GM12878 (cell line): ENCODE measurements around the gene GAPDHS. TPM values are rescaled to one million over a fixed set of nuclear protein-coding genes. Genes with fewer than 3 reads are reported as not detected.

Experiments
- ATAC-seq: fragments of 200-7000 bp; cut with Tn5 transposase; 3 replicates; pipeline ENCODE4 v1.9.1; 2020; ENCODE audit warnings: mild to moderate bottlenecking, moderate library complexity
- BruUV-seq: library from RNA; stranded (reverse); fragments of 400-500 nt; replicated peaks from 2 replicates; lab custom pipeline; 2021; lab: Mats Ljungman, UMichigan
- CTCF ChIA-PET: fragments of 300-600 bp; sonication (Branson Sonifier 250); formaldehyde crosslinking; extraction: SDS; loops from one replicate; lab custom pipeline; 2021; ENCODE audit warnings: inconsistent platforms; lab: Yijun Ruan, JAX
- POLR2A ChIA-PET: fragments of 350-600 bp; formaldehyde crosslinking; extraction: SDS; loops from one replicate; lab custom pipeline; 2021; ENCODE audit warnings: inconsistent platforms; lab: Charles Lee
- RAD21 ChIA-PET: fragments of 300-600 bp; sonication (Branson Sonifier 250); formaldehyde crosslinking; loops from one replicate; lab custom pipeline; 2023; ENCODE audit warnings: antibody characterized with exemption; ENCODE audit not compliant: unreplicated experiment; lab: Charles Lee
- SMC1A ChIA-PET: fragments of 300-600 bp; sonication (Branson Sonifier 250); formaldehyde crosslinking; loops from one replicate; lab custom pipeline; 2023; ENCODE audit not compliant: unreplicated experiment, uncharacterized antibody; lab: Charles Lee
- DNase-seq: peaks from one replicate; pipeline ENCODE4 v3.0.0-alpha.2; 2011; ENCODE audit warnings: low read depth, low spot score
- FAIRE-seq: peaks from 3 replicates; lab custom pipeline; 2011; peaks lifted over from hg19 to GRCh38; lab: Jason Lieb, UNC
- H2AFZ ChIP-seq: 2 replicates; pipeline ENCODE4 v1.6.0; 2011; ENCODE audit warnings: low read depth, low read length, control low read depth; ENCODE audit not compliant: control insufficient read depth
- H3K27ac ChIP-seq: 2 replicates; pipeline ENCODE4 v1.5.1; 2011; ENCODE audit warnings: control low read depth; ENCODE audit not compliant: control insufficient read depth, insufficient read depth
- H3K27me3 ChIP-seq, 2 experiments: replicated peaks in 1 of 2; 2 replicates each; pipeline versions ENCODE4 v1.6.0 to v1.6.1; 2011; ENCODE audit warnings: low read length in 1 of 2; ENCODE audit not compliant: control insufficient read depth in 2 of 2, insufficient read depth in 2 of 2
- H3K36me3 ChIP-seq, 2 experiments: 2 replicates each; pipeline ENCODE4 v1.5.1; 2011; ENCODE audit warnings: low read length in 1 of 2; ENCODE audit not compliant: control insufficient read depth in 2 of 2, insufficient read depth in 2 of 2
- H3K4me1 ChIP-seq: 2 replicates; pipeline ENCODE4 v1.6.1; 2011; ENCODE audit warnings: mild to moderate bottlenecking, low read length, moderate library complexity, mixed read lengths; ENCODE audit not compliant: control insufficient read depth, insufficient read depth
- H3K4me2 ChIP-seq: 2 replicates; pipeline ENCODE4 v1.6.0; 2011; ENCODE audit warnings: control low read depth; ENCODE audit not compliant: control insufficient read depth, insufficient read depth
- H3K4me3 ChIP-seq: fragments of 200-600 bp; sonication (generic); 2 replicates; pipeline ENCODE4 v1.5.1; 2016
- H3K79me2 ChIP-seq: 2 replicates; pipeline ENCODE4 v1.6.0; 2011; ENCODE audit warnings: low read length; ENCODE audit not compliant: control insufficient read depth, insufficient read depth
- H3K9ac ChIP-seq: 2 replicates; pipeline ENCODE4 v1.8.0; 2011; ENCODE audit warnings: low read length, control low read depth, mixed read lengths; ENCODE audit not compliant: control insufficient read depth, insufficient read depth
- H3K9me3 ChIP-seq: replicated peaks from 3 replicates; pipeline ENCODE4 v1.5.1; 2011; ENCODE audit warnings: mild to moderate bottlenecking, low read length; ENCODE audit not compliant: control insufficient read depth, insufficient read depth
- H4K20me1 ChIP-seq: 2 replicates; pipeline ENCODE4 v1.6.0; 2011; ENCODE audit not compliant: control insufficient read depth, insufficient read depth
- EED ChIP-seq: sonication (generic); IDR thresholded peaks from 2 replicates; pipeline ENCODE4 v1.6.1; 2016; ENCODE audit warnings: antibody characterized with exemption, low read depth
- HDGF ChIP-seq: fragments of 450-650 bp; IDR thresholded peaks from 2 replicates; pipeline ENCODE4 v1.6.1; 2016; ENCODE audit warnings: antibody characterized with exemption
- IKZF2 ChIP-seq, 2 experiments: fragments of 450-650 bp; IDR thresholded peaks; 2 replicates each; pipeline ENCODE4 v1.6.1; 2017; ENCODE audit warnings: mild to moderate bottlenecking in 2 of 2, moderate library complexity in 2 of 2
- NBN ChIP-seq: fragments of 450-650 bp; IDR thresholded peaks from 2 replicates; pipeline ENCODE4 v1.6.1; 2016
- NR2F1 ChIP-seq: fragments of 450-650 bp; conservative IDR thresholded peaks from 2 replicates; pipeline ENCODE4 v1.6.1; 2017; ENCODE audit warnings: mild to moderate bottlenecking
- RAD21 ChIP-seq: IDR thresholded peaks from 2 replicates; pipeline ENCODE4 v1.6.1; 2011; ENCODE audit warnings: mild to moderate bottlenecking, low read depth, low read length, moderate library complexity; ENCODE audit not compliant: insufficient read depth
- SMC3 ChIP-seq: IDR thresholded peaks from 2 replicates; pipeline ENCODE4 v1.6.1; 2011; ENCODE audit warnings: low read length, improper control_type of control experiment, borderline replicate concordance
- SUPT20H ChIP-seq: IDR thresholded peaks from 2 replicates; pipeline ENCODE4 v1.6.1; 2011; ENCODE audit warnings: low read depth, mild to moderate bottlenecking, low read length, moderate library complexity, borderline replicate concordance; ENCODE audit not compliant: control insufficient read depth
- SUZ12 ChIP-seq: fragments of 200-600 bp; sonication (generic); IDR thresholded peaks from one replicate; pipeline ENCODE4 v1.6.1; 2018; ENCODE audit warnings: antibody characterized with exemption, mild to moderate bottlenecking; ENCODE audit not compliant: unreplicated experiment
- WGBS: methylation state at CpG from one replicate; pipeline ENCODE4 v1.1.6; 2016; ENCODE audit warnings: low lambda C conversion rate; ENCODE audit not compliant: insufficient replicate concordance, insufficient coverage; ENCODE audit errors: missing lambda C conversion rate; 5-methylcytosine and 5-hydroxymethylcytosine counted together
- in situ Hi-C: fragments of 300-500 bp; cut with MboI; formaldehyde crosslinking; loops from 9 replicates; pipeline ENCODE4 v1.14.3; 2018; ENCODE audit warnings: mixed read lengths
- intact Hi-C: fragments of 100-400 bp; cut with micrococcal nuclease; formaldehyde crosslinking; loops from one replicate; pipeline ENCODE4 v1.14.2; 2022; ENCODE audit not compliant: unreplicated experiment
- polyA plus RNA-seq, 11 experiments: library from polyadenylated mRNA; depleted of rRNA in 4 of 11; unstranded in 6 of 11; stranded (reverse) in 5 of 11; fragments of >200 nt; fragmentation: Nextera tagmentation in 4 of 11; fragmentation: Illumina TruSeq in 1 of 11; extraction: Ambion mirVana in 4 of 11; extraction: Trizol in 1 of 11; gene quantifications; 1 replicate in 1 of 11; 2 replicates in 10 of 11; pipeline versions ENCODE4 v1.2.1 to v1.2.3, GENCODE V29; 2011 to 2016; ENCODE audit warnings: inconsistent platforms in 2 of 11, missing spikeins in 2 of 11, low read depth in 1 of 11
- total RNA-seq, 4 experiments: library from RNA; depleted of rRNA in 3 of 4; stranded (reverse); fragments of >200 nt in 3 of 4; fragmentation: Illumina TruSeq in 1 of 4; extraction: Trizol in 1 of 4; gene quantifications; 2 replicates each; pipeline versions ENCODE4 v1.2.1 to v1.2.3, GENCODE V29; 2013 to 2021
- TF ChIP-seq, protein P1 (sequence below): fragments of 450-650 bp; IDR thresholded peaks from 2 replicates; pipeline ENCODE4 v1.6.1; 2016; ENCODE audit warnings: mild to moderate bottlenecking, moderate library complexity, borderline replicate concordance
- TF ChIP-seq, protein P2 (sequence below): IDR thresholded peaks from 2 replicates; pipeline ENCODE4 v1.6.1; 2012; ENCODE audit warnings: low read depth, low read length, improper control_type of control experiment
- TF ChIP-seq, protein P3 (sequence below), 3 experiments: IDR thresholded peaks in 2 of 3; conservative IDR thresholded peaks in 1 of 3; 2 replicates each; pipeline ENCODE4 v1.5.1; 2011; ENCODE audit warnings: low read depth in 3 of 3, low read length in 3 of 3, mild to moderate bottlenecking in 3 of 3, control low read depth in 2 of 3, moderate library complexity in 2 of 3, inconsistent platforms in 1 of 3, mixed read lengths in 1 of 3; ENCODE audit not compliant: control insufficient read depth in 2 of 3, insufficient read depth in 1 of 3; ENCODE audit errors: extremely low read depth in 1 of 3

Gene GAPDHS
- total and polyA plus RNA-seq, 10 of the 15 experiments (the other 5 are each of a cell fraction or from before 2014, with no cell fraction given): 0.08 TPM; not detected in 9

DNA sequence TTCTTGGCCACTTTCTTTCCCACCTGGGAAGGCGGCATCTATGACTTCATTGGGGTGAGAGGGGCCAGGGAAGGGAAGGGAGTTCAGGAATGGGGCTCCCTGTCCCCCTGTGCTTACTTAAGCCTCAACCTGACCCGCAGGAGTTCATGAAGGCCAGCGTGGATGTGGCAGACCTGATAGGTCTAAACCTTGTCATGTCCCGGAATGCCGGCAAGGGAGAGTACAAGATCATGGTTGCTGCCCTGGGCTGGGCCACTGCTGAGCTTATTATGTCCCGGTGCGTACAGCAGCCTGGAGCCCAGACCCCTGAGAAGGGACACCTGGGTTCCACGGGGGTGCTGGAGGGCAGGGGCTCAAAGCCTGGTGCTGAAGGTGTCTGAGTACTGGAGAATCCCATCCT, 13.3 kb downstream of the GAPDHS start (continued):
- TF ChIP-seq, protein P1, sequence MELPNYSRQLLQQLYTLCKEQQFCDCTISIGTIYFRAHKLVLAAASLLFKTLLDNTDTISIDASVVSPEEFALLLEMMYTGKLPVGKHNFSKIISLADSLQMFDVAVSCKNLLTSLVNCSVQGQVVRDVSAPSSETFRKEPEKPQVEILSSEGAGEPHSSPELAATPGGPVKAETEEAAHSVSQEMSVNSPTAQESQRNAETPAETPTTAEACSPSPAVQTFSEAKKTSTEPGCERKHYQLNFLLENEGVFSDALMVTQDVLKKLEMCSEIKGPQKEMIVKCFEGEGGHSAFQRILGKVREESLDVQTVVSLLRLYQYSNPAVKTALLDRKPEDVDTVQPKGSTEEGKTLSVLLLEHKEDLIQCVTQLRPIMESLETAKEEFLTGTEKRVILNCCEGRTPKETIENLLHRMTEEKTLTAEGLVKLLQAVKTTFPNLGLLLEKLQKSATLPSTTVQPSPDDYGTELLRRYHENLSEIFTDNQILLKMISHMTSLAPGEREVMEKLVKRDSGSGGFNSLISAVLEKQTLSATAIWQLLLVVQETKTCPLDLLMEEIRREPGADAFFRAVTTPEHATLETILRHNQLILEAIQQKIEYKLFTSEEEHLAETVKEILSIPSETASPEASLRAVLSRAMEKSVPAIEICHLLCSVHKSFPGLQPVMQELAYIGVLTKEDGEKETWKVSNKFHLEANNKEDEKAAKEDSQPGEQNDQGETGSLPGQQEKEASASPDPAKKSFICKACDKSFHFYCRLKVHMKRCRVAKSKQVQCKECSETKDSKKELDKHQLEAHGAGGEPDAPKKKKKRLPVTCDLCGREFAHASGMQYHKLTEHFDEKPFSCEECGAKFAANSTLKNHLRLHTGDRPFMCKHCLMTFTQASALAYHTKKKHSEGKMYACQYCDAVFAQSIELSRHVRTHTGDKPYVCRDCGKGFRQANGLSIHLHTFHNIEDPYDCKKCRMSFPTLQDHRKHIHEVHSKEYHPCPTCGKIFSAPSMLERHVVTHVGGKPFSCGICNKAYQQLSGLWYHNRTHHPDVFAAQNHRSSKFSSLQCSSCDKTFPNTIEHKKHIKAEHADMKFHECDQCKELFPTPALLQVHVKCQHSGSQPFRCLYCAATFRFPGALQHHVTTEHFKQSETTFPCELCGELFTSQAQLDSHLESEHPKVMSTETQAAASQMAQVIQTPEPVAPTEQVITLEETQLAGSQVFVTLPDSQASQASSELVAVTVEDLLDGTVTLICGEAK: no peak
- TF ChIP-seq IKZF2 (IDR thresholded peaks at IDR 0.05): 0 out of 4 replicates have a peak, but pooled peaks of 1 of the 2 experiments have one; percentile 24
- peak; percentile 28; the same call in 1 of the 2 replicates for TF ChIP-seq EED

DNA sequence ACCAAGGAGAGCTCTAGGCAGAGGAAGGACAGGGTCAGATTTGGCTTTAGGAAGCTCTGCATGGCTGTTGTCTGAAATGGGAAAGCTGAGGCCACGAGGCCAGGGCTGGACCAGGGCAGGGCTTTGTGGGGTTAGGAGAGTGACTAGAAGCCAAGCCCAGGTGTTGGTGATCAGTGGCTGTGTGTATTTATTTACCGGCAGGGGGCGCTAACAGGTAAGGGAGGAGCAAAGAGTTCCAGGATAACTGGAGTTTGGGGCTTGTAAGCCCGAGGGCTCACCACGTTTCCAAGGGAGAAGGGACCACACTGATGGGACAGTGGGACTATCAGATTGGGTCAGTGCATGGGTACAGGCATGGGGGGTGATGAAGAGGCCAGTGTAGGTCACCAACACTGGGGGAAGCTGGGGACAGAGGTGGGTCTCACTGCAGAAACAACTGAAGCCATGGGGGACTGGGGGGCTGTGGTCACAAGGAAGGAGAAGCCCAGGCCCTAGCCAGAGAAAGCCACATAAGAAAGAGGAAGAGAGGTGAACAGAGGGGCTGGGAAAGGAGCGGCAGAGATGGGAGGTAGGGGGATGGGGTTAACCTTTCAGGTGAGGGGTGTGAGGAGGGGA, 16.0 kb downstream of the GAPDHS start:
- no TSS peak for BruUV-seq
- intact Hi-C loops (loop anchor here (1.0 to 5.0 kb wide), 3 partner anchors 43 to 383 kb away; partner anchors contain the start of gene HAUS5), in situ Hi-C loops (no loop called here)
- DNase-seq (no peak), ATAC-seq (peak; percentile 30), FAIRE-seq (peak; percentile 65)
- Histone ChIP-seq H3K27me3 (no peaks in the 10 kb centered on the region), H3K9me3 (no peaks in the 10 kb centered on the region), H3K4me2 (no peak overlapping the region; the same call in 1 of the 2 replicates), H3K4me1 (peaks cover 15% of the 10 kb centered on the region), H3K79me2 (peaks cover 17% of the 10 kb centered on the region), H4K20me1 (no peaks in the 10 kb centered on the region), H2AFZ (no peak overlapping the region), H3K9ac (no peak overlapping the region), H3K36me3 (no peaks in the 10 kb centered on the region), H3K4me3 (no peak overlapping the region), H3K27ac (no peak overlapping the region)
- ChIA-PET SMC1A (interaction anchor here (0.7 to 2.7 kb wide), 6 partner anchors 39 to 147 kb away, joined by 3 to 12 read pairs (median 7); no protein-coding TSS in a partner anchor), CTCF (interaction anchor here (0.7 to 4.7 kb wide), 36 partner anchors 8 to 359 kb away, joined by 3 to 63 read pairs (median 4); partner anchors contain the start of genes COX6B1, ETV2, LIN37 and TYROBP), RAD21 (interaction anchor here (1.0 to 1.5 kb wide), 8 partner anchors 39 to 199 kb away, joined by 3 to 10 read pairs (median 3); partner anchors contain the start of gene LIN37), POLR2A (interaction anchor here (1.0 kb wide), 1 partner anchor 59 kb away, joined by 4 read pairs; no protein-coding TSS in a partner anchor)
- 16% methylated on average over 6 of the region's 6 CpGs for WGBS
- TF ChIP-seq NBN (0 out of 2 replicates have a peak, but pooled peaks have one; percentile 44), SUZ12 (no peak), NR2F1 (no peak), HDGF (0 out of 2 replicates have a peak, but pooled peaks have one; percentile 56), SUPT20H (no peak), SMC3 (peak; percentile 71), RAD21 (peak; percentile 72)
- TF ChIP-seq, protein P2, sequence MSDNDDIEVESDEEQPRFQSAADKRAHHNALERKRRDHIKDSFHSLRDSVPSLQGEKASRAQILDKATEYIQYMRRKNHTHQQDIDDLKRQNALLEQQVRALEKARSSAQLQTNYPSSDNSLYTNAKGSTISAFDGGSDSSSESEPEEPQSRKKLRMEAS: no peak
- TF ChIP-seq, protein P3, sequence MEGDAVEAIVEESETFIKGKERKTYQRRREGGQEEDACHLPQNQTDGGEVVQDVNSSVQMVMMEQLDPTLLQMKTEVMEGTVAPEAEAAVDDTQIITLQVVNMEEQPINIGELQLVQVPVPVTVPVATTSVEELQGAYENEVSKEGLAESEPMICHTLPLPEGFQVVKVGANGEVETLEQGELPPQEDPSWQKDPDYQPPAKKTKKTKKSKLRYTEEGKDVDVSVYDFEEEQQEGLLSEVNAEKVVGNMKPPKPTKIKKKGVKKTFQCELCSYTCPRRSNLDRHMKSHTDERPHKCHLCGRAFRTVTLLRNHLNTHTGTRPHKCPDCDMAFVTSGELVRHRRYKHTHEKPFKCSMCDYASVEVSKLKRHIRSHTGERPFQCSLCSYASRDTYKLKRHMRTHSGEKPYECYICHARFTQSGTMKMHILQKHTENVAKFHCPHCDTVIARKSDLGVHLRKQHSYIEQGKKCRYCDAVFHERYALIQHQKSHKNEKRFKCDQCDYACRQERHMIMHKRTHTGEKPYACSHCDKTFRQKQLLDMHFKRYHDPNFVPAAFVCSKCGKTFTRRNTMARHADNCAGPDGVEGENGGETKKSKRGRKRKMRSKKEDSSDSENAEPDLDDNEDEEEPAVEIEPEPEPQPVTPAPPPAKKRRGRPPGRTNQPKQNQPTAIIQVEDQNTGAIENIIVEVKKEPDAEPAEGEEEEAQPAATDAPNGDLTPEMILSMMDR (IDR thresholded peaks at IDR 0.05 in 2 of 3, conservative IDR thresholded peaks at IDR 0.05 in 1 of 3; ENCODE audit: control insufficient read depth in 2 of 3, extremely low read depth in 1 of 3, insufficient read depth in 1 of 3, low read depth in 3 of 3, low read length in 3 of 3): peak; percentile 65 to 87 (median 83)
